ENCODE data around the gene TSHZ3.

TSHZ3 gene

DNA sequence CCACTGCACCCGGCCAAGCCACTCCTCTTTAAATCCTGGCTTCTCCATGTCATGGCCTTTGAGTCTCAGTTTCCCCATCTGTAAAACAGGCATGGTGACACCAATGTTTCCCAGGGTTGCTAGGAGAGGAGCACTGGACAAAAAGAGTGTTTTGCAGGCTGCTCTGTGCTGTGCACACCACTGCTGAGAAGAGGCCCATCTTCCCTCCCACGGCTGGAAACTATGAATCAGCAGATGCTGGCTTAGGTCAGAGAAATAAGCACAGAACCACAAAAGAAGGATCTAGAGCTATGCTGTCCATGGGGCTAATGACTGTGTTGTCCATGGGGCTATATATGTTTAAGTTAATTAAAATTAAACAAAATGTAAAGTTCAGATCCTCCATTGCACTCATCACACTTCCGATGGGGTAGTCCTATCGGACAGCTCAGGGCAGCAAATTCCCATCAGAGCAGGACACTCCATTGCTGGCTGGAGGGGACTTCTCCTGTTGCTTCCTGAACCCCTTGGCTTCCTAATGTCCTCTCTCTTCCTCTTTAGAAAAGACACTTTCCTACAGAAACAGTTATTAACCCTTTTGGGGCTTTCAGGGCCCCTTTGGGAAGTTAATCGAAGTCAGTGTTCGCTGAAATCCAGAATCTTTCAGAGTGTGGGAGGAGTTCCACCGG is 37.1 kb downstream of the TSHZ3 start:
- no peak for DNase-seq (ENCODE audit: extremely low spot score)
- TF ChIP-seq ELF4 (IDR thresholded peaks at IDR 0.05) (no peak), LEF1 (IDR thresholded peaks at IDR 0.05; ENCODE audit: borderline replicate concordance) (no peak), SP1 (IDR thresholded peaks at IDR 0.05) (no peak), ARNT (IDR thresholded peaks at IDR 0.05) (no peak), BHLHE40 (IDR thresholded peaks at IDR 0.05; ENCODE audit: borderline replicate concordance) (no peak), SUZ12 (IDR thresholded peaks at IDR 0.05) (no peak), ZNF384 (IDR thresholded peaks at IDR 0.05) (no peak), FOXA1 (IDR thresholded peaks at IDR 0.05) (no peak), FOXK2 (IDR thresholded peaks at IDR 0.05) (no peak), TARDBP (IDR thresholded peaks at IDR 0.05) (no peak), NFRKB (IDR thresholded peaks at IDR 0.05) (no peak), FOXM1 (IDR thresholded peaks at IDR 0.05; ENCODE audit: borderline replicate concordance) (no peak), L3MBTL2 (conservative IDR thresholded peaks at IDR 0.05) (no peak), HDGF (IDR thresholded peaks at IDR 0.05; ENCODE audit: borderline replicate concordance) (no peak), CTBP1 (IDR thresholded peaks at IDR 0.05; ENCODE audit: borderline replicate concordance) (no peak)
- TF ChIP-seq, protein P1, sequence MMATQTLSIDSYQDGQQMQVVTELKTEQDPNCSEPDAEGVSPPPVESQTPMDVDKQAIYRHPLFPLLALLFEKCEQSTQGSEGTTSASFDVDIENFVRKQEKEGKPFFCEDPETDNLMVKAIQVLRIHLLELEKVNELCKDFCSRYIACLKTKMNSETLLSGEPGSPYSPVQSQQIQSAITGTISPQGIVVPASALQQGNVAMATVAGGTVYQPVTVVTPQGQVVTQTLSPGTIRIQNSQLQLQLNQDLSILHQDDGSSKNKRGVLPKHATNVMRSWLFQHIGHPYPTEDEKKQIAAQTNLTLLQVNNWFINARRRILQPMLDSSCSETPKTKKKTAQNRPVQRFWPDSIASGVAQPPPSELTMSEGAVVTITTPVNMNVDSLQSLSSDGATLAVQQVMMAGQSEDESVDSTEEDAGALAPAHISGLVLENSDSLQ (IDR thresholded peaks at IDR 0.05): no peak
- CTCF ChIA-PET: no interaction called here
- POLR2A ChIA-PET: no interaction called here

DNA sequence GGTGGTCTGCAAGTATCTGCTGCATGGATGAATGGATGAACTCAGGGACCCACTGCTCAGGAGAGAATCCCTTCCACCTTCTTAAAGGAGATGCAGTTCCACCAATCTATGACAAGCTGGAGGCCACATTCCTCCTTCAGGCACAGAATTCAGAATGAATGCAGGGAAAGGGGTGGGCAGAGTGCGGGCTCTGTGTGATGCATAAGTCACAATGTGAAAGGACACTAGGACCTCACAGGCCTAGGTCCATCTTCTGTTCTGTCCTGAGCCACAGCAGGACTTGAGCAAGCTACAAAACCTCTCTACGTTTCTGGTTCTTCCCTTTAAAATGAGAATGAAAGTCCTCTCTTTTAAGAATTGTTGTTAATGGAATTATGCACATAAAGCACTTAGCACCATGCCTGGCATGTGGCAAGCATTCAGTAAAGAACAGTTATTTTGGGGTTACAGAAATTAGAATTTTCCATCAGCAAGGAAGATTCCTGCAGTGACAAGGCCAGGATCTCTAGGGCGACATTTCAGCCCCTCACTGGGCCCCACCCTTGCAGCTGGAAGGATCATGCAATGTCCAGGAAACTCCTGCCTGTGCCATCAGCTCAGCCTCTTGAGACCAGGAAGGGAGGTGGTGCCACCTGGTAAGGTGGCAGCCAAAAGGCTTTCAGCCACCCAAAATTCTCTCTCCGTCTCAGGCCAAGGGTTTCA is 38.7 kb downstream of the TSHZ3 start:
- TF ChIP-seq L3MBTL2 (conservative IDR thresholded peaks at IDR 0.05) (no peak), ARNT (IDR thresholded peaks at IDR 0.05) (no peak), FOXA1 (IDR thresholded peaks at IDR 0.05) (no peak), NFRKB (IDR thresholded peaks at IDR 0.05) (no peak), FOXM1 (IDR thresholded peaks at IDR 0.05; ENCODE audit: borderline replicate concordance) (no peak), SUZ12 (IDR thresholded peaks at IDR 0.05) (no peak), SP1 (IDR thresholded peaks at IDR 0.05) (no peak), BHLHE40 (IDR thresholded peaks at IDR 0.05; ENCODE audit: borderline replicate concordance) (no peak), ELF4 (IDR thresholded peaks at IDR 0.05) (no peak), HDGF (IDR thresholded peaks at IDR 0.05; ENCODE audit: borderline replicate concordance) (no peak), CTBP1 (IDR thresholded peaks at IDR 0.05; ENCODE audit: borderline replicate concordance) (no peak), ZNF384 (IDR thresholded peaks at IDR 0.05) (no peak), LEF1 (IDR thresholded peaks at IDR 0.05; ENCODE audit: borderline replicate concordance) (no peak), FOXK2 (IDR thresholded peaks at IDR 0.05) (no peak), TARDBP (IDR thresholded peaks at IDR 0.05) (no peak)
- TF ChIP-seq, protein P1 (IDR thresholded peaks at IDR 0.05): no peak
- no peak for DNase-seq (ENCODE audit: extremely low spot score)
- ChIA-PET POLR2A (no interaction called here), CTCF (no interaction called here)

DNA sequence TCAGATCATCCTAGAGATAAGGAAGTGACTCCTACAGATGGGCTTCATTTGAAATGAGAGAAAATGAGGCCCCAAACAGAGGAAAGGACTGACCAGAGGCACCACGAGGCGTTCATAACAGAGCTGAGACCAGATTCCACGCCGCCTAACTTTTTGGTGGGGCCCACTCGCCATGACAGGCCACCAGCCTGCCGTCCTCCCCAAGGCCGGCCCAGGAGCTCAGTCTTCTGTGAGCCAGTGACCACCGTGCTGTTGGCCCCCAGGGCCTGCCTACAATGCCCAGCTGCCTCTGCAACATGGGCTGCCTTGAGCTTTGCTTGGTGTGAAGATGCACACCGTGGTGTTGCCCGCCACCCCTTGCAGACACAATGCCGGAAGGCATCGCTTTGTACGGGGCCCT is 40.5 kb downstream of the TSHZ3 start:
- ChIA-PET POLR2A (no interaction called here), CTCF (no interaction called here)
- no peak for DNase-seq (ENCODE audit: extremely low spot score)
- no peak for TF ChIP-seq HDGF (IDR thresholded peaks at IDR 0.05; ENCODE audit: borderline replicate concordance)
- no peak for TF ChIP-seq FOXK2 (IDR thresholded peaks at IDR 0.05)
- no peak for TF ChIP-seq ARNT (IDR thresholded peaks at IDR 0.05)
- no peak for TF ChIP-seq FOXA1 (IDR thresholded peaks at IDR 0.05)
- no peak for TF ChIP-seq LEF1 (IDR thresholded peaks at IDR 0.05; ENCODE audit: borderline replicate concordance)
- TF ChIP-seq ELF4 (IDR thresholded peaks at IDR 0.05): no peak

DNA sequence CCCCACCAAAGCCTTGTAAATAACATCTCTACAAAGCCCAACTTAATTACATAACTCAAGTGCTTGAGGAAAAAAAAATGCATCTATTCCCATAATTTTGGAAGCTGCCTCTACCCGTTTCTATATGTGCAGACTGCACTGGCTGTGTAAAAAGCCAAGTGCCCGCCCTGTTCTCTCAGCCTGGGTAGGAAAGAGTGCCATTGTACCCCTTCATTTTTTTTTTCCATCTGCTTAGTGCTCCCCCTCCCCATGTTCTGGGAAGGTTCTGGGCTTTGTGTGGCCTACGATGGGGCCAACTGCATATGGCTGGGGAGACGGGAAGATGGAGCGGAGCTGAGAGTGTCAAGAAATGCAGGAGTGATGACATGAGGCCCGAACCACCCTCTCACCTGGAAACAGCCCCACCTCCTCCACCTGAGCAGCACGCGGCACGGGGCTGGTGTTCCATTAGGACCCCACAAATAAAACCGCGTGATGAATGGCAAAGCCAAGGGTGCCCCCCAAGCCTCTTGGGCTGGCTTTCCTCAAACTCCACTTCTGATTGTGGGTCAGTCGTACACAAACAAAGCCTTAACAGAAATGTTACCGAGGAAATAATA is 42.1 kb downstream of the TSHZ3 start:
- TF ChIP-seq NFRKB (IDR thresholded peaks at IDR 0.05) (no peak), L3MBTL2 (conservative IDR thresholded peaks at IDR 0.05) (no peak), HDGF (IDR thresholded peaks at IDR 0.05; ENCODE audit: borderline replicate concordance) (no peak), FOXA1 (IDR thresholded peaks at IDR 0.05) (no peak), SUZ12 (IDR thresholded peaks at IDR 0.05) (no peak), CTBP1 (IDR thresholded peaks at IDR 0.05; ENCODE audit: borderline replicate concordance) (no peak), SP1 (IDR thresholded peaks at IDR 0.05) (no peak), LEF1 (IDR thresholded peaks at IDR 0.05; ENCODE audit: borderline replicate concordance) (no peak), ELF4 (IDR thresholded peaks at IDR 0.05) (no peak), ARNT (IDR thresholded peaks at IDR 0.05) (no peak), ZNF384 (IDR thresholded peaks at IDR 0.05) (no peak), TARDBP (IDR thresholded peaks at IDR 0.05) (no peak), FOXM1 (IDR thresholded peaks at IDR 0.05; ENCODE audit: borderline replicate concordance) (no peak), BHLHE40 (IDR thresholded peaks at IDR 0.05; ENCODE audit: borderline replicate concordance) (no peak), FOXK2 (IDR thresholded peaks at IDR 0.05) (no peak)
- TF ChIP-seq, protein P1 (IDR thresholded peaks at IDR 0.05): no peak
- no peak for DNase-seq (ENCODE audit: extremely low spot score)
- ChIA-PET CTCF (no interaction called here), POLR2A (interaction anchor here (0.6 kb wide), 1 partner anchor 1274 kb away, joined by 3 read pairs; the partner anchor contains the start of gene PDCD5)

DNA sequence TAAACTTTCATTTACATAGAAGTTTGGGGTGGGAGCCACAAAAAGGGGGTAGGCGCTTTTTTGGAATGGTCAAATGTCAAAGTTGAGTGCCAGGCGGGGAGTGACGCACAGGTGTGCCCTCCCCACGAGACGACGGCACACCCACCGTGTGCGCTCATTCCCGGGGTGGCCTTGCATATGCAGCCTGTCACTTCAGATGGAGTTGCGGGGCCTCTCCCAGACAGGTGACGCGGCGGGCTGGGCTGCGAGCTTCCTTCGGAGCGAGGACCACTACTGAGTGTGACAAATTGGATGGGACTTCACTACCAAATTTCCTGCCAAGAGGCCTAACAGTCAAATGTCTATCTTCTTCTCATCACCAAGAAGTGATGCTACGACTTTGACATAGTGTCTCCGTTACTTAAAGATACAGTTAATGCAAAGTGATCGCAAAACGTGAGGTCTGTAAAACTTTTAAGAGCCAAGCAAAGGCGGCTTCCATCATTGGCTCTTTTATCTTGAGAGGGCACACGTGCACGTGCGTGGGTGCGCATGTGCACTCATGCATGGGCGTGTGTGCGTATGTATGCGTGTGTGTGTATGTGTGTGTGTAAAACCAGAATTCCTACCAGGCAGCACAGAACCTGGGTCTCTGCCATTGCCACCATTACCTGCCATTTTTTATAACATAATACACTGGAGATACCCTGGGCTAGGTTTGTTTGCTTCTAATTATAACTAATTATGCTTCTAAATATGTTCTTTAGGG is 43.1 kb downstream of the TSHZ3 start:
- no peak for DNase-seq (ENCODE audit: extremely low spot score)
- CTCF ChIA-PET: no interaction called here
- TF ChIP-seq SUZ12 (IDR thresholded peaks at IDR 0.05) (no peak), CTBP1 (IDR thresholded peaks at IDR 0.05; ENCODE audit: borderline replicate concordance) (no peak), ARNT (IDR thresholded peaks at IDR 0.05) (no peak), FOXA1 (IDR thresholded peaks at IDR 0.05) (no peak), ELF4 (IDR thresholded peaks at IDR 0.05) (no peak), TARDBP (IDR thresholded peaks at IDR 0.05) (no peak), SP1 (IDR thresholded peaks at IDR 0.05) (no peak)
- TF ChIP-seq, protein P1 (IDR thresholded peaks at IDR 0.05): no peak
- POLR2A ChIA-PET: no interaction called here

All from HEK293T (cell line).